Heart right ventricle (tissue), 16 donors: ENCODE data around the gene NUDT3. TPM values are rescaled to one million over a fixed set of nuclear protein-coding genes. Genes with fewer than 3 reads are reported as not detected.

Experiments
- ATAC-seq, 8 donors: fragments of 200-7000 bp; cut with Tn5 transposase; one replicate each; pipeline ENCODE4 v1.9.1; 2020; ENCODE audit warnings: mild to moderate bottlenecking in 8 of 8, moderate library complexity in 8 of 8, moderate number of reproducible peaks in 1 of 8
- DNase-seq, 2 donors: peaks; one replicate each; pipeline ENCODE4 v3.0.0-alpha.2; 2020
- H3K27ac ChIP-seq, 10 donors: fragments of 200-600 bp; sonication (generic) in 2 of 10; one replicate each; pipeline versions ENCODE4 v1.5.0 to v1.8.0; 2020 to 2022; ENCODE audit warnings: mild to moderate bottlenecking in 3 of 10
- H3K27me3 ChIP-seq, 7 donors: fragments of 200-600 bp; one replicate each; pipeline ENCODE4 v1.8.0; 2021 to 2022; ENCODE audit warnings: mild to moderate bottlenecking in 2 of 7
- H3K36me3 ChIP-seq, 9 donors: fragments of 200-600 bp; sonication (generic) in 1 of 9; one replicate each; pipeline versions ENCODE4 v1.5.0 to v1.8.0; 2020 to 2022; ENCODE audit warnings: mild to moderate bottlenecking in 2 of 9
- H3K4me1 ChIP-seq, 9 donors: fragments of 200-600 bp; sonication (generic) in 1 of 9; one replicate each; pipeline versions ENCODE4 v1.5.0 to v1.8.0; 2020 to 2022; ENCODE audit warnings: mild to moderate bottlenecking in 4 of 9
- H3K4me3 ChIP-seq, 10 donors: fragments of 200-600 bp; sonication (generic) in 2 of 10; one replicate each; pipeline versions ENCODE4 v1.5.0 to v1.8.0; 2020 to 2022; ENCODE audit warnings: mild to moderate bottlenecking in 7 of 10, moderate library complexity in 2 of 10
- H3K9me3 ChIP-seq, 11 donors: fragments of 200-600 bp in 10 of 11; sonication (generic) in 2 of 11; one replicate each; pipeline versions ENCODE4 v1.5.0 to v1.8.0; 2013 to 2022; ENCODE audit warnings: mild to moderate bottlenecking in 2 of 11, control low read depth in 1 of 11, moderate library complexity in 1 of 11
- CTCF ChIP-seq, 9 donors: fragments of 200-600 bp; sonication (generic) in 2 of 9; IDR thresholded peaks; one replicate each; pipeline versions ENCODE4 v1.5.0 to v1.8.0; 2021 to 2022; ENCODE audit warnings: antibody characterized with exemption in 9 of 9, mild to moderate bottlenecking in 5 of 9, moderate library complexity in 1 of 9
- WGBS, 2 donors: extraction: QIAGEN DNeasy Blood & Tissue Kit; methylation state at CpG; one replicate each; pipeline ENCODE4 v1.1.7; 2013; ENCODE audit warnings: inconsistent platforms in 1 of 2; 5-methylcytosine and 5-hydroxymethylcytosine counted together
- intact Hi-C, 10 donors: fragments of 100-400 bp; cut with DNase I; formaldehyde crosslinking; loops; one replicate each; pipeline versions ENCODE4 v1.11.1 to v1.14.2; 2022
- polyA plus RNA-seq, 2 donors: library from polyadenylated mRNA; stranded (reverse); fragments of 200-250 nt; gene quantifications; one replicate each; pipeline ENCODE4 v1.2.3, GENCODE V29; 2013
- total RNA-seq, 10 donors: library from RNA; stranded (reverse); fragmentation: NEBNext Ultra II Directional in 3 of 10; extraction: Animal tissue kit (Norgen Biotek cat#: 25700) in 3 of 10; gene quantifications; one replicate each; pipeline versions ENCODE4 v1.2.1 to v1.2.4, GENCODE V29; 2021 to 2023
- donor health status: Arrhythmogenic right ventricular cardiomyopathy.
- donor health status: ischemic (EF 13 %, LVEDD 7.1; RV severe dilation, severe dysfunction).
- donor health status: healthy with polysubstance abuse.
- donor health status: DM: no; HTN: yes; CAD: no.
- donor health status: DM: no; HTN: no; CAD: no.
- donor health status: ischemic (EF 25% LVEDD 6.9; RV normal size, moderate dysfunction).
- donor health status: ischemic (EF 25% LVEDD 5.7; RV mildly dilated, moderate dysfunction).
- donor health status: healthy.
- donor health status: DM: yes; HTN: yes; CAD: no.
- donor health status: Ischemic cardiomyopathy.
- donor health status: ischemic (EF 35%, LVEDD 5.7; RV mildly dilated, moderate dysfunction).
- donor health status: nonischemic (EF 11% LVEDD 7.7; RV severe dilation, severe dysfunction).
- donor health status: DM: yes; HTN: yes; CAD: no.
- donor health status: PGD.
- donor health status: ischemic (EF 29% LVEDD 5.4; RV normal size, mild dysfunction).
- donor health status: nonischemic (EF 23%, LVEDD 6.1; RV moderate dilation, normal function).

The NUDT3 gene
- total and polyA plus RNA-seq, 12 donors, result 9.3 to 67.1 (median 54.4) TPM

GRCh38 chr6:34241351-34242215 lies 150.9 kb downstream of the NUDT3 start:
- WGBS, 2 donors, result 91 to 95% methylated on average over 13 of the region's 13 CpGs
- intact Hi-C loops, result loop anchor here in 1 of 10 donors (5.0 kb wide), 1 partner anchor 1831 kb away; no protein-coding TSS in a partner anchor

GRCh38 chr6:34240329-34241248 lies 151.9 kb downstream of the NUDT3 start:
- DNase-seq (no peak), ATAC-seq (no peak)
- TF ChIP-seq CTCF (IDR thresholded peaks at IDR 0.05), result no peak
- Histone ChIP-seq H3K4me3 (no peak overlapping the region), H3K4me1 (peaks cover 12 to 53% (median 30%) of the 10 kb centered on the region in 9 donors), H3K27me3 (no peaks in the 10 kb centered on the region), H3K27ac (no peak overlapping the region), H3K36me3 (peaks cover 0 to 21% (median 0%) of the 10 kb centered on the region in 9 donors), H3K9me3 (no peaks in the 10 kb centered on the region)
- intact Hi-C loops, result loop anchor here in 1 of 10 donors (5.0 kb wide), 1 partner anchor 1832 kb away; no protein-coding TSS in a partner anchor
- 87 to 88% methylated on average over 22 of the region's 22 CpGs for WGBS, 2 donors

More at GRCh38 chr6:34241351-34242215, 150.9 kb downstream of the NUDT3 start:
- H3K27ac ChIP-seq, result no peak overlapping the region
- H3K4me1 ChIP-seq, result peaks cover 6 to 46% (median 21%) of the 10 kb centered on the region in 9 donors
- no peak for TF ChIP-seq CTCF (IDR thresholded peaks at IDR 0.05)
- peaks cover 0 to 24% (median 0%) of the 10 kb centered on the region in 9 donors for H3K36me3 ChIP-seq
- H3K9me3 ChIP-seq, result no peaks in the 10 kb centered on the region
- H3K4me3 ChIP-seq, result no peak overlapping the region
- DNase-seq (no peak), ATAC-seq (no peak)
- no peaks in the 10 kb centered on the region for H3K27me3 ChIP-seq

GRCh38 chr6:34239893-34240292 lies 152.6 kb downstream of the NUDT3 start:
- DNase-seq (no peak), ATAC-seq (no peak)
- intact Hi-C loops, result loop anchor here in 2 of 10 donors (5.0 kb wide), 2 partner anchors 43 to 1832 kb away; no protein-coding TSS in a partner anchor
- H3K36me3 ChIP-seq, result peaks cover 0 to 21% (median 0%) of the 10 kb centered on the region in 9 donors
- WGBS, 2 donors, result 87 to 96% methylated on average over 2 of the region's 2 CpGs
- H3K4me1 ChIP-seq, result peaks cover 12 to 53% (median 30%) of the 10 kb centered on the region in 9 donors
- H3K4me3 ChIP-seq, result no peak overlapping the region
- TF ChIP-seq CTCF (IDR thresholded peaks at IDR 0.05), result no peak
- no peaks in the 10 kb centered on the region for H3K27me3 ChIP-seq
- no peak overlapping the region for H3K27ac ChIP-seq
- H3K9me3 ChIP-seq, result no peaks in the 10 kb centered on the region

GRCh38 chr6:34239500-34239825 lies 153.0 kb downstream of the NUDT3 start:
- intact Hi-C loops, result loop anchor here in 2 of 10 donors (5.0 kb wide), 1 partner anchor 42 kb away; no protein-coding TSS in a partner anchor
- Histone ChIP-seq H3K4me3 (no peak overlapping the region), H3K27ac (no peak overlapping the region), H3K27me3 (no peaks in the 10 kb centered on the region), H3K4me1 (peaks cover 10 to 49% (median 26%) of the 10 kb centered on the region in 9 donors), H3K9me3 (no peaks in the 10 kb centered on the region), H3K36me3 (peaks cover 0 to 21% (median 0%) of the 10 kb centered on the region in 9 donors)
- no peak for TF ChIP-seq CTCF (IDR thresholded peaks at IDR 0.05)
- DNase-seq (no peak), ATAC-seq (no peak)
- 89 to 92% methylated on average over 3 of the region's 3 CpGs for WGBS, 2 donors
